Tibial nerve (tissue), 4 donors: ENCODE measurements around the gene TH. TPM values are rescaled to one million over a fixed set of nuclear protein-coding genes. Genes with fewer than 3 reads are reported as not detected.

Experiments
- DNase-seq, 2 donors: peaks; one replicate each; pipeline ENCODE4 v3.0.0-alpha.2; 2019; ENCODE audit warnings: low spot score in 2 of 2
- H3K27ac ChIP-seq, 4 donors: fragments of 200-600 bp; sonication (generic) in 3 of 4; one replicate each; pipeline ENCODE4 v1.5.1; 2017 to 2019; ENCODE audit warnings: mild to moderate bottlenecking in 1 of 4
- H3K27me3 ChIP-seq, 2 donors: fragments of 200-600 bp; sonication (generic) in 1 of 2; one replicate each; pipeline versions ENCODE4 v1.5.1 to v1.6.0; 2017 to 2019
- H3K36me3 ChIP-seq, 3 donors: fragments of 200-600 bp; sonication (generic); one replicate each; pipeline ENCODE4 v1.5.1; 2018 to 2019
- H3K4me1 ChIP-seq, 4 donors: fragments of 200-600 bp; sonication (generic) in 3 of 4; one replicate each; pipeline ENCODE4 v1.5.1; 2017 to 2019
- H3K4me3 ChIP-seq, 4 donors: fragments of 200-600 bp; sonication (generic) in 3 of 4; one replicate each; pipeline ENCODE4 v1.5.1; 2017 to 2019; ENCODE audit warnings: mild to moderate bottlenecking in 1 of 4, moderate library complexity in 1 of 4
- H3K9me3 ChIP-seq, 4 donors: fragments of 200-600 bp; sonication (generic) in 3 of 4; one replicate each; pipeline ENCODE4 v1.5.1; 2017 to 2019
- CTCF ChIP-seq, 5 experiments: fragments of 200-600 bp in 3 of 5; fragments of 450-650 bp in 2 of 5; sonication (generic) in 3 of 5; IDR thresholded peaks; one replicate each; pipeline ENCODE4 v1.5.1; 2016 to 2019; ENCODE audit warnings: antibody characterized with exemption in 5 of 5, mild to moderate bottlenecking in 3 of 5, moderate library complexity in 2 of 5
- EP300 ChIP-seq, 2 donors: sonication (generic); formaldehyde crosslinking; IDR thresholded peaks; one replicate each; pipeline ENCODE4 v1.6.1; 2017; ENCODE audit warnings: antibody characterized with exemption in 2 of 2, mild to moderate bottlenecking in 1 of 2
- POLR2A ChIP-seq, 2 donors: fragments of 450-650 bp; IDR thresholded peaks; one replicate each; pipeline ENCODE4 v1.6.1; 2017; ENCODE audit warnings: antibody characterized with exemption in 2 of 2, mild to moderate bottlenecking in 2 of 2, moderate library complexity in 2 of 2
- WGBS, 2 donors: methylation state at CpG; one replicate each; pipeline ENCODE4 v1.1.5; 2018; 5-methylcytosine and 5-hydroxymethylcytosine counted together
- total RNA-seq, 4 donors: library from RNA; depleted of rRNA; stranded (reverse); fragments of >200 nt; gene quantifications; one replicate each; pipeline ENCODE4 v1.1.0, GENCODE V29; 2016

Gene TH
- total RNA-seq, 4 donors from 2014 or later, result 1.3 TPM; not detected in 3

- 82 to 85% methylated on average over 13 to 20 of the region's 22 CpGs for WGBS, 2 donors
- H3K9me3 ChIP-seq, result peaks cover 0 to 5% (median 0%) of the 10 kb centered on the region in 4 donors
- peaks cover 0 to 7% of the 10 kb centered on the region in 2 donors for H3K27me3 ChIP-seq
- H3K36me3 ChIP-seq, result no peaks in the 10 kb centered on the region
- peaks cover 0 to 4% (median 0%) of the 10 kb centered on the region in 4 donors for H3K4me1 ChIP-seq
- DNase-seq, result no peak
- no peak overlapping the region for H3K27ac ChIP-seq
- TF ChIP-seq CTCF (IDR thresholded peaks at IDR 0.05) (no peak), POLR2A (IDR thresholded peaks at IDR 0.05) (no peak), EP300 (IDR thresholded peaks at IDR 0.05) (no peak)
- no peak overlapping the region for H3K4me3 ChIP-seq
Measured at GRCh38 chr11:2199466-2200341, 28.1 kb upstream of the TH start.

- H3K27ac ChIP-seq, result no peak overlapping the region
- H3K4me3 ChIP-seq, result no peak overlapping the region
- H3K9me3 ChIP-seq, result peaks cover 0 to 5% (median 0%) of the 10 kb centered on the region in 4 donors
- no peak for TF ChIP-seq CTCF (IDR thresholded peaks at IDR 0.05)
- no peak for TF ChIP-seq EP300 (IDR thresholded peaks at IDR 0.05)
- no peak for TF ChIP-seq POLR2A (IDR thresholded peaks at IDR 0.05)
- no peaks in the 10 kb centered on the region for H3K36me3 ChIP-seq
- no peak for DNase-seq
- peaks cover 0 to 7% of the 10 kb centered on the region in 2 donors for H3K27me3 ChIP-seq
- 74 to 82% methylated on average over 16 to 19 of the region's 21 CpGs for WGBS, 2 donors
- H3K4me1 ChIP-seq, result peaks cover 0 to 8% (median 0%) of the 10 kb centered on the region in 4 donors
Measured at GRCh38 chr11:2198621-2199365, 27.2 kb upstream of the TH start.

- TF ChIP-seq EP300 (IDR thresholded peaks at IDR 0.05) (no peak), CTCF (IDR thresholded peaks at IDR 0.05) (no peak), POLR2A (IDR thresholded peaks at IDR 0.05) (no peak)
- Histone ChIP-seq H3K36me3 (no peaks in the 10 kb centered on the region), H3K4me1 (peaks cover 0 to 17% (median 0%) of the 10 kb centered on the region in 4 donors), H3K27me3 (peaks cover 0 to 7% of the 10 kb centered on the region in 2 donors), H3K9me3 (peaks cover 0 to 5% (median 0%) of the 10 kb centered on the region in 4 donors), H3K4me3 (no peak overlapping the region), H3K27ac (no peak overlapping the region)
- whole genome bisulfite sequencing, 2 donors, result 77 to 86% methylated on average over 18 to 19 of the region's 28 CpGs
- no peak for DNase-seq
Measured at GRCh38 chr11:2197771-2198520, 26.3 kb upstream of the TH start.

- Histone ChIP-seq H3K36me3 (no peaks in the 10 kb centered on the region), H3K4me3 (no peak overlapping the region), H3K27me3 (peaks cover 0 to 7% of the 10 kb centered on the region in 2 donors), H3K27ac (no peak overlapping the region), H3K4me1 (peaks cover 0 to 18% (median 0%) of the 10 kb centered on the region in 4 donors), H3K9me3 (peaks cover 0 to 5% (median 0%) of the 10 kb centered on the region in 4 donors)
- 22 to 28% methylated on average over 16 to 23 of the region's 23 CpGs for WGBS, 2 donors
- TF ChIP-seq CTCF (IDR thresholded peaks at IDR 0.05) (peak; percentile 77 to 93 (median 85)), EP300 (IDR thresholded peaks at IDR 0.05) (no peak)
- DNase-seq, result peak; percentile 64 to 79
Measured at GRCh38 chr11:2196970-2197770, 25.6 kb upstream of the TH start.
